ENCODE measurements around the gene COPB1.

The COPB1 gene

GRCh38 chr11:14499560-14500180, at the start of gene COPB1:
Gene COPB1, minus strand, starts transcription at chr11:14499811. Its CDS starts 883 bp downstream, at chr11:14498928.
- DNase-seq (ENCODE audit: low read depth), result peak; percentile 95
- TF ChIP-seq POLR2A (IDR thresholded peaks at IDR 0.05; ENCODE audit: extremely low read depth, insufficient read length) (peak; percentile 84), CTCF (IDR thresholded peaks at IDR 0.05; ENCODE audit: low read depth, low read length) (no peak), MYC (IDR thresholded peaks at IDR 0.05; ENCODE audit: low read depth, low read length) (peak; percentile 66; the same call in 1 of the 2 replicates), MAX (IDR thresholded peaks at IDR 0.05; ENCODE audit: low read depth, low read length) (no peak)
- H3K4me3 ChIP-seq (ENCODE audit: low read depth, low read length), result peak within 1 kb of the TSS; percentile 95

GRCh38 chr11:14547440-14547839, 47.8 kb upstream of the COPB1 start:
- no peak for DNase-seq (ENCODE audit: low read depth)
- no peak for TF ChIP-seq POLR2A (IDR thresholded peaks at IDR 0.05; ENCODE audit: extremely low read depth, insufficient read length)
- TF ChIP-seq CTCF (IDR thresholded peaks at IDR 0.05; ENCODE audit: low read depth, low read length), result no peak
- no peak for TF ChIP-seq MAX (IDR thresholded peaks at IDR 0.05; ENCODE audit: low read depth, low read length)
- no peak for TF ChIP-seq MYC (IDR thresholded peaks at IDR 0.05; ENCODE audit: low read depth, low read length)
- H3K4me3 ChIP-seq (ENCODE audit: low read depth, low read length), result no peak overlapping the region

- H3K4me3 ChIP-seq (ENCODE audit: low read depth, low read length), result no peak overlapping the region
- DNase-seq (ENCODE audit: low read depth), result no peak
- TF ChIP-seq MAX (IDR thresholded peaks at IDR 0.05; ENCODE audit: low read depth, low read length), result no peak
Measured at GRCh38 chr11:14546672-14547071, 47.1 kb upstream of the COPB1 start.

GRCh38 chr11:14544611-14545010, 45.0 kb upstream of the COPB1 start:
- H3K4me3 ChIP-seq (ENCODE audit: low read depth, low read length), result no peak overlapping the region
- TF ChIP-seq MAX (IDR thresholded peaks at IDR 0.05; ENCODE audit: low read depth, low read length) (no peak), POLR2A (IDR thresholded peaks at IDR 0.05; ENCODE audit: extremely low read depth, insufficient read length) (no peak), CTCF (IDR thresholded peaks at IDR 0.05; ENCODE audit: low read depth, low read length) (no peak), MYC (IDR thresholded peaks at IDR 0.05; ENCODE audit: low read depth, low read length) (no peak)
- peak; percentile 91 for DNase-seq (ENCODE audit: low read depth)

GRCh38 chr11:14543260-14543659, 43.6 kb upstream of the COPB1 start:
- H3K4me3 ChIP-seq (ENCODE audit: low read depth, low read length), result no peak overlapping the region
- no peak for DNase-seq (ENCODE audit: low read depth)
- TF ChIP-seq MYC (IDR thresholded peaks at IDR 0.05; ENCODE audit: low read depth, low read length) (no peak), CTCF (IDR thresholded peaks at IDR 0.05; ENCODE audit: low read depth, low read length) (no peak), MAX (IDR thresholded peaks at IDR 0.05; ENCODE audit: low read depth, low read length) (no peak), POLR2A (IDR thresholded peaks at IDR 0.05; ENCODE audit: extremely low read depth, insufficient read length) (no peak)

- peak; percentile 67 for DNase-seq (ENCODE audit: low read depth)
- TF ChIP-seq MAX (IDR thresholded peaks at IDR 0.05; ENCODE audit: low read depth, low read length) (no peak), MYC (IDR thresholded peaks at IDR 0.05; ENCODE audit: low read depth, low read length) (no peak), CTCF (IDR thresholded peaks at IDR 0.05; ENCODE audit: low read depth, low read length) (no peak), POLR2A (IDR thresholded peaks at IDR 0.05; ENCODE audit: extremely low read depth, insufficient read length) (no peak)
Measured at GRCh38 chr11:14542324-14542723, 42.7 kb upstream of the COPB1 start.

More at GRCh38 chr11:14542324-14542723, 42.7 kb upstream of the COPB1 start:
- no peak overlapping the region for H3K4me3 ChIP-seq (ENCODE audit: low read depth, low read length)
